ENCODE measurements around the gene CYP3A7. TPM values are rescaled to one million over a fixed set of nuclear protein-coding genes. Genes with fewer than 3 reads are reported as not detected.
"Not testable (repeated sequence)": the region's sequence is repeated elsewhere in the genome, so short reads cannot be mapped to it uniquely, and the experiment has no call there.

Gene CYP3A7
- total RNA-seq, 4 donors from 2014 or later, result 0.26 to 1.7 TPM; not detected in 2

DNA sequence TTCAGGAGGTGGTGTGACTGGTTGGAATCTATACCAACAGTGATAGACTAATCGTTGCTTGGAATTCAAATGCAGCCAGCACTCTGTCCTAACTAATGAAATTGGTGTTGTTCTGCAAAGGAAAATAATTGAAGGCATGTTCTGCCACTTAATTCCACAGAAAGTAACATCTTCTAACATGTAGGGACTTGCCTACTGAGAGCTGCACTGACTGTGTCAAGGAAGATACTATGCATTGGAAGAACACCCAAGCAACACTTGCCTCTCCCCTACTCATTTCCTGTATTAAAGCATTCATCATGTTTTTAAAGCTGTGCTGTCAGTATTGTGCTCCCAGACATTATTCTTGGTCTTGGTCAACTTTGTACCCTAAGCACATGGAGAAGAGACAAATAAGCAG lies 2.7 kb upstream of the CYP3A7 start:
- in situ Hi-C loops (cut with MboI; ENCODE audit: low sequenced_read_pairs in 4 of 4), result no loop called here
- no peak for DNase-seq
- ATAC-seq, result no peak

DNA sequence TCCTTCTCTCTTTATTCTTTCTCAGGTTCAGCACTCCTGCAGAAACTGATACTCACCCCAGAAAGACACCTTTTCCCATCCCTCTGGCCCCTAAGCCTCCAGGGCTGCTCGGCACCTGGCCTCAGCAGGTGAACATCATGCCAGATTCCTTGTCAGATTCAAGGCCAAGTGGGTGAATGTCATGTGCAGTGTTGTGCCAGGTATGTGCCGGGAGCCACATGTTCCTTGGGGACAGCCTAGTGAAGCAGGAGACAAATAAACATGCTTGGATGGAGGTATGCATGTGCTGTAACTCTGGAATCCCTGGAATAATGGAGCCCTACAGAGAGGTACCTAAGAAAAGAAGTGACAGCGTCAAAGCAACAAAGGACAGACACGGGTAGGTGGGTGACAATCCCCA lies 1.7 kb upstream of the CYP3A7 start:
- H3K36me3 ChIP-seq; H3K4me3 ChIP-seq; ATAC-seq; H3K27ac ChIP-seq; H3K9me3 ChIP-seq; H3K27me3 ChIP-seq; DNase-seq; in situ Hi-C loops (cut with MboI; ENCODE audit: low sequenced_read_pairs in 4 of 4): not testable (repeated sequence)
- intact Hi-C loops (cut with DNase I; ENCODE audit: low total_unique reads), result loop anchor here (5.0 kb wide), 1 partner anchor 174 kb away; no protein-coding TSS in a partner anchor
- H3K4me1 ChIP-seq, result peaks cover 21 to 25% of the 10 kb centered on the region in 2 donors

More for the DNA sequence above, 2.7 kb upstream of the CYP3A7 start:
- no peaks in the 10 kb centered on the region for H3K27me3 ChIP-seq
- H3K4me1 ChIP-seq, result peaks cover 24 to 30% of the 10 kb centered on the region in 2 donors
- no peak overlapping the region for H3K27ac ChIP-seq
- no peaks in the 10 kb centered on the region for H3K9me3 ChIP-seq
- H3K36me3 ChIP-seq, result no peaks in the 10 kb centered on the region
- H3K4me3 ChIP-seq, result no peak overlapping the region
- TF ChIP-seq, protein P1, sequence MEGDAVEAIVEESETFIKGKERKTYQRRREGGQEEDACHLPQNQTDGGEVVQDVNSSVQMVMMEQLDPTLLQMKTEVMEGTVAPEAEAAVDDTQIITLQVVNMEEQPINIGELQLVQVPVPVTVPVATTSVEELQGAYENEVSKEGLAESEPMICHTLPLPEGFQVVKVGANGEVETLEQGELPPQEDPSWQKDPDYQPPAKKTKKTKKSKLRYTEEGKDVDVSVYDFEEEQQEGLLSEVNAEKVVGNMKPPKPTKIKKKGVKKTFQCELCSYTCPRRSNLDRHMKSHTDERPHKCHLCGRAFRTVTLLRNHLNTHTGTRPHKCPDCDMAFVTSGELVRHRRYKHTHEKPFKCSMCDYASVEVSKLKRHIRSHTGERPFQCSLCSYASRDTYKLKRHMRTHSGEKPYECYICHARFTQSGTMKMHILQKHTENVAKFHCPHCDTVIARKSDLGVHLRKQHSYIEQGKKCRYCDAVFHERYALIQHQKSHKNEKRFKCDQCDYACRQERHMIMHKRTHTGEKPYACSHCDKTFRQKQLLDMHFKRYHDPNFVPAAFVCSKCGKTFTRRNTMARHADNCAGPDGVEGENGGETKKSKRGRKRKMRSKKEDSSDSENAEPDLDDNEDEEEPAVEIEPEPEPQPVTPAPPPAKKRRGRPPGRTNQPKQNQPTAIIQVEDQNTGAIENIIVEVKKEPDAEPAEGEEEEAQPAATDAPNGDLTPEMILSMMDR (IDR thresholded peaks at IDR 0.05 in 4 of 5, conservative IDR thresholded peaks at IDR 0.05 in 1 of 5), result no peak
- no peak for TF ChIP-seq POLR2A (IDR thresholded peaks at IDR 0.05)
- intact Hi-C loops (cut with DNase I; ENCODE audit: low total_unique reads), result loop anchor here (5.0 kb wide), 1 partner anchor 175 kb away; no protein-coding TSS in a partner anchor

DNA sequence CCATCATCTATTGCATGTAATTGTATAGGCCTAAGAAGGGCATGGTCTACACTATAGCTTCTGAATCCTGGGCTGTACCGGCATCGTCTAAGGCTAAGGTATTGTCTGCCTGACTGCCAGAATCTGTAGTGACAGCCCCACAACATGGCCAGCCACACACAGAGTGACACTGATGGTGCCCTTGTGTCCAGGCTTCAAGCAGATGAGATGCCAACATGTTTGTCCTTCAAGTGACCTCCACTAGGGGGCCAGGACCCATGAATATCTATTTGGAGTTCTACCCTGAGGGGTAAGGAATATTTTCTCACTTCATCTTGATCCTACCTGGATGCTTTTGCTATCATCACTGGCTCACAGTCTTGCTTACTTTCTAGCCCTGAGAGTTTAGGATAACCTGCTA lies 1.5 kb downstream of the CYP3A7 start:
- intact Hi-C loops (cut with DNase I; ENCODE audit: low total_unique reads), result no loop called here
- in situ Hi-C loops (cut with MboI; ENCODE audit: low sequenced_read_pairs in 4 of 4), result no loop called here

DNA sequence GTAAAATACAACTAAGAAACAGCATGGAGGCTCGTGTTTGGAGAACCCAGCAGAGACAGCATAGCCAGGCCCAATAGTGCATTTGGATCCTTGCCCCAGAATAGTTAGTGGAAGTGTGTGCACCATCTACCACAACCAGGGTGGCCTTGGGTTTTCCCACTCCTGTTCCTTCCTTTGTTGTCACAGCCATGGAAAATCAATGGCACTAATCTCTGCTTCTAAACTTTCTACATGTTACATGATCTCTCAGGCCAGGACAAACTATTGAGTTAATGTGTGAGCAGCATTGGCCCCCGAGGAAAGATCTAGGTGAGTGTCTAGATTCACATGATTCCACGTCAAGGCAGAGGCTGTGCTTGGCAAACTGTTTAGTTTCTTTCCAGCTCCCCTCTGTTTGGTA lies 2.0 kb downstream of the CYP3A7 start:
- H3K36me3 ChIP-seq, result no peaks in the 10 kb centered on the region
- no peak overlapping the region for H3K4me3 ChIP-seq
- H3K27me3 ChIP-seq, result no peaks in the 10 kb centered on the region
- TF ChIP-seq, protein P1 (IDR thresholded peaks at IDR 0.05 in 4 of 5, conservative IDR thresholded peaks at IDR 0.05 in 1 of 5), result no peak
- TF ChIP-seq POLR2A (IDR thresholded peaks at IDR 0.05), result no peak
- intact Hi-C loops (cut with DNase I; ENCODE audit: low total_unique reads), result no loop called here
- H3K4me1 ChIP-seq, result peaks cover 0 to 14% of the 10 kb centered on the region in 2 donors
- ATAC-seq (no peak), DNase-seq (no peak)
- no peak overlapping the region for H3K27ac ChIP-seq
- in situ Hi-C loops (cut with MboI; ENCODE audit: low sequenced_read_pairs in 4 of 4), result no loop called here
- H3K9me3 ChIP-seq, result no peaks in the 10 kb centered on the region

More for the DNA sequence above, 1.5 kb downstream of the CYP3A7 start:
- no peaks in the 10 kb centered on the region for H3K27me3 ChIP-seq
- no peaks in the 10 kb centered on the region for H3K9me3 ChIP-seq
- H3K4me3 ChIP-seq, result no peak overlapping the region
- TF ChIP-seq, protein P1 (IDR thresholded peaks at IDR 0.05 in 4 of 5, conservative IDR thresholded peaks at IDR 0.05 in 1 of 5), result no peak
- TF ChIP-seq POLR2A (IDR thresholded peaks at IDR 0.05), result no peak
- no peaks in the 10 kb centered on the region for H3K36me3 ChIP-seq
- no peak for DNase-seq
- H3K4me1 ChIP-seq, result peaks cover 0 to 16% of the 10 kb centered on the region in 2 donors
- no peak overlapping the region for H3K27ac ChIP-seq
- no peak for ATAC-seq

DNA sequence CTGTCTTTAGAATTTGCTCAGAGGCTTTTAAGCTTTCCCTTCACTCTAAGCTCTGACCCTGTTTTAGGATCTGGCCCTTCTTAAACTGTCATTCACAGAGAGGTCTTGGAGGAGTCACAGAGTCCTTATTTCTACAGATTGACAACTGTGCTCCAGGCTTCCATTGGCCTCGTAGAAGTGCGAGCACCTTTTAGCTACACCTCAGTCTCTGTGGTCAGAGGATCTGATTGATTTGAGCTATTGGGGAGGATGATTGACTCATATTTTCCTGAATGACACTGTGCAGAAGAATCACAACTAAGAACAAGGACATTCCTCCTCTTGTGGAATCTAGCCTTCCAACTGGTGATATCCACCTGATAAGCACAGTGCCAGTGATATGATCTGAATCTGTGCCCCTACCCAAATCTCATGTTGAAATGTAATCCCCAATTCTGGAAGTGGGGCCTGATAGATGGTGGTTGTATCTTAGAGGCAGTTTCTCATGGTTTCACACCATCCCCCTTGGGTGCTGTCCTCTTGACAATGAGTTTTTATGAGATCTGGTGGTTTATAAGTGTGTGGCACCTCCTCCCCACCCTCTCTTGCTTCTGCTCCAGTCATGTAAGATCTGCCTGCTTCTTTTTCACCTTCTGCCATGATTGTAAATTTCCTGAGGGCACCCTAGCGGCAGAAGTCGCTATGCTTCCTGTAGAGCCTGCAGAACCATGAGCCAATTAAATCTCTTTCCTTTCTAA lies 3.2 kb downstream of the CYP3A7 start:
- DNase-seq (no peak), ATAC-seq (no peak)
- no peak for TF ChIP-seq POLR2A (IDR thresholded peaks at IDR 0.05)
- TF ChIP-seq, protein P1 (IDR thresholded peaks at IDR 0.05 in 4 of 5, conservative IDR thresholded peaks at IDR 0.05 in 1 of 5), result no peak
- no peaks in the 10 kb centered on the region for H3K36me3 ChIP-seq
- H3K27me3 ChIP-seq, result no peaks in the 10 kb centered on the region
- no peaks in the 10 kb centered on the region for H3K9me3 ChIP-seq
- H3K27ac ChIP-seq, result no peak overlapping the region
- in situ Hi-C loops (cut with MboI; ENCODE audit: low sequenced_read_pairs in 4 of 4) (no loop called here), intact Hi-C loops (cut with DNase I; ENCODE audit: low total_unique reads) (no loop called here)
- H3K4me1 ChIP-seq, result peaks cover 0 to 4% of the 10 kb centered on the region in 2 donors
- no peak overlapping the region for H3K4me3 ChIP-seq
